GM23338 (cell line): ENCODE data around the gene TMPRSS13. TPM values are rescaled to one million over a fixed set of nuclear protein-coding genes. Genes with fewer than 3 reads are reported as not detected.

Experiments used
- ATAC-seq: fragments of 200-7000 bp; cut with Tn5 transposase; 3 replicates; pipeline ENCODE4 v1.9.1; 2020
- DNase-seq: peaks from one replicate; pipeline ENCODE4 v3.0.0-alpha.2; 2015; ENCODE audit warnings: low spot score
- H2AFZ ChIP-seq: fragments of 200-600 bp; sonication (generic); 2 replicates; pipeline ENCODE4 v1.8.0; 2016; ENCODE audit warnings: antibody characterized with exemption, mild to moderate bottlenecking, moderate library complexity
- H3F3A ChIP-seq: fragments of 200-600 bp; sonication (generic); replicated peaks from 2 replicates; pipeline ENCODE4 v1.8.0; 2017; ENCODE audit warnings: antibody characterized with exemption, mixed run types, low read depth
- H3K27ac ChIP-seq: fragments of 200-600 bp; sonication (generic); 2 replicates; pipeline ENCODE4 v1.6.1; 2016; ENCODE audit warnings: low read depth
- H3K27me3 ChIP-seq: fragments of 200-600 bp; sonication (generic); 2 replicates; pipeline ENCODE4 v1.8.0; 2016; ENCODE audit warnings: mild to moderate bottlenecking, mixed run types, moderate library complexity; ENCODE audit not compliant: insufficient read depth
- H3K36me3 ChIP-seq: fragments of 200-600 bp; sonication (generic); 2 replicates; pipeline ENCODE4 v1.8.0; 2016; ENCODE audit warnings: mild to moderate bottlenecking; ENCODE audit not compliant: insufficient read depth
- H3K4me1 ChIP-seq: fragments of 200-600 bp; sonication (generic); 2 replicates; pipeline ENCODE4 v1.8.0; 2016; ENCODE audit warnings: mild to moderate bottlenecking, moderate library complexity; ENCODE audit not compliant: insufficient read depth
- H3K4me2 ChIP-seq: fragments of 200-600 bp; sonication (generic); 2 replicates; pipeline ENCODE4 v1.7.1; 2017; ENCODE audit warnings: mixed run types
- H3K4me3 ChIP-seq: fragments of 200-600 bp; sonication (generic); 2 replicates; pipeline ENCODE4 v1.6.1; 2016; ENCODE audit warnings: mixed run types
- H3K79me2 ChIP-seq: fragments of 200-600 bp; sonication (generic); replicated peaks from 2 replicates; pipeline ENCODE4 v1.8.0; 2017; ENCODE audit warnings: mild to moderate bottlenecking; ENCODE audit not compliant: insufficient read depth
- H3K9me2 ChIP-seq: fragments of 200-600 bp; sonication (generic); 2 replicates; pipeline ENCODE4 v1.8.0; 2017; ENCODE audit not compliant: insufficient read depth
- H4K20me1 ChIP-seq: fragments of 200-600 bp; sonication (generic); replicated peaks from 2 replicates; pipeline ENCODE4 v1.8.0; 2017; ENCODE audit warnings: mild to moderate bottlenecking; ENCODE audit not compliant: insufficient read depth
- H3K27ac Mint-ChIP-seq: 2 replicates; pipeline ENCODE4 v1.8.0; 2020; ENCODE audit warnings: inconsistent platforms, mild to moderate bottlenecking, moderate library complexity, mixed read lengths
- H3K27me3 Mint-ChIP-seq: 3 replicates; pipeline ENCODE4 v1.8.0; 2022; ENCODE audit warnings: low read depth, mild to moderate bottlenecking, moderate library complexity, mixed read lengths, inconsistent platforms; ENCODE audit not compliant: insufficient read depth, poor library complexity
- H3K36me3 Mint-ChIP-seq: 3 replicates; pipeline ENCODE4 v1.8.0; 2021; ENCODE audit warnings: low read depth, mild to moderate bottlenecking, inconsistent platforms, moderate library complexity, mixed read lengths
- H3K4me1 Mint-ChIP-seq: 3 replicates; pipeline ENCODE4 v1.8.0; 2020; ENCODE audit warnings: mild to moderate bottlenecking, inconsistent platforms, mixed read lengths
- H3K4me3 Mint-ChIP-seq: 3 replicates; pipeline ENCODE4 v1.8.0; 2021; ENCODE audit warnings: moderate library complexity, mild to moderate bottlenecking, inconsistent platforms, mixed read lengths
- H3K9me3 Mint-ChIP-seq: 3 replicates; pipeline ENCODE4 v1.8.0; 2020; ENCODE audit warnings: moderate library complexity, mild to moderate bottlenecking, inconsistent platforms, mixed read lengths
- CREB1 ChIP-seq: fragments of 250-450 bp; sonication (Bioruptor Pico); IDR thresholded peaks from 2 replicates; pipeline ENCODE4 v1.5.0; 2020; ENCODE audit warnings: low read depth, mild to moderate bottlenecking, moderate library complexity
- EZH2 ChIP-seq: fragments of 200-600 bp; sonication (generic); IDR thresholded peaks from one replicate; pipeline ENCODE4 v1.8.0; 2017; ENCODE audit warnings: antibody characterized with exemption, mild to moderate bottlenecking, low read depth; ENCODE audit not compliant: unreplicated experiment
- EZH2phosphoT487 ChIP-seq: fragments of 200-600 bp; sonication (generic); IDR thresholded peaks from one replicate; pipeline ENCODE4 v1.8.1; 2018; ENCODE audit warnings: antibody characterized with exemption; ENCODE audit not compliant: unreplicated experiment
- JUNB ChIP-seq: IDR thresholded peaks from one replicate; pipeline ENCODE4 v1.6.1; 2016; ENCODE audit warnings: antibody characterized with exemption; ENCODE audit not compliant: unreplicated experiment
- NANOG ChIP-seq: IDR thresholded peaks from 2 replicates; pipeline ENCODE4 v1.6.1; 2016; ENCODE audit warnings: antibody characterized with exemption, borderline replicate concordance
- POLR2AphosphoS5 ChIP-seq: IDR thresholded peaks from 2 replicates; pipeline ENCODE4 v1.6.1; 2016; ENCODE audit warnings: antibody characterized with exemption, low read depth
- STAT1 ChIP-seq: IDR thresholded peaks from one replicate; pipeline ENCODE4 v1.6.1; 2016; ENCODE audit warnings: antibody characterized with exemption; ENCODE audit not compliant: unreplicated experiment
- ZNF114 ChIP-seq: fragments of 250-450 bp; sonication (Bioruptor Pico); IDR thresholded peaks from 2 replicates; pipeline ENCODE4 v1.5.0; 2020; ENCODE audit warnings: mild to moderate bottlenecking, moderate library complexity
- ZNF331 ChIP-seq: fragments of 250-450 bp; sonication (Bioruptor Pico); IDR thresholded peaks from 2 replicates; pipeline ENCODE4 v1.5.0; 2020; ENCODE audit warnings: low read depth, mild to moderate bottlenecking, moderate library complexity
- polyA plus RNA-seq: library from polyadenylated mRNA; unstranded; fragments of >200 nt; fragmentation: Nextera tagmentation; extraction: Ambion mirVana; gene quantifications from 2 replicates; pipeline ENCODE4 v1.2.1, GENCODE V29; 2016
- total RNA-seq: library from RNA; depleted of rRNA; stranded (reverse); fragments of >200 nt; shearing (Covaris generic); gene quantifications from 2 replicates; pipeline ENCODE4 v1.2.3, GENCODE V29; 2014
- TF ChIP-seq, protein P1 (sequence below): IDR thresholded peaks from 2 replicates; pipeline ENCODE4 v1.6.1; 2016; ENCODE audit warnings: antibody characterized with exemption
- TF ChIP-seq, protein P2 (sequence below), 2 experiments: fragments of 200-600 bp in 1 of 2; sonication (generic) in 1 of 2; conservative IDR thresholded peaks; 2 replicates each; pipeline versions ENCODE4 v1.5.1 to v1.6.1; 2016 to 2017; ENCODE audit warnings: antibody characterized with exemption in 2 of 2, low read depth in 2 of 2, mild to moderate bottlenecking in 2 of 2, moderate library complexity in 1 of 2
- TF ChIP-seq, protein P3 (sequence below): fragments of 250-450 bp; sonication (Bioruptor Pico); IDR thresholded peaks from 2 replicates; pipeline ENCODE4 v1.5.0; 2020; ENCODE audit warnings: mild to moderate bottlenecking, moderate library complexity
- TF ChIP-seq, protein P4 (sequence below): IDR thresholded peaks from one replicate; pipeline ENCODE4 v1.6.1; 2018; ENCODE audit warnings: antibody characterized with exemption; ENCODE audit not compliant: unreplicated experiment

Gene TMPRSS13
- total and polyA plus RNA-seq, 2 experiments from 2014 or later: 0.31 TPM; not detected in 1

DNA sequence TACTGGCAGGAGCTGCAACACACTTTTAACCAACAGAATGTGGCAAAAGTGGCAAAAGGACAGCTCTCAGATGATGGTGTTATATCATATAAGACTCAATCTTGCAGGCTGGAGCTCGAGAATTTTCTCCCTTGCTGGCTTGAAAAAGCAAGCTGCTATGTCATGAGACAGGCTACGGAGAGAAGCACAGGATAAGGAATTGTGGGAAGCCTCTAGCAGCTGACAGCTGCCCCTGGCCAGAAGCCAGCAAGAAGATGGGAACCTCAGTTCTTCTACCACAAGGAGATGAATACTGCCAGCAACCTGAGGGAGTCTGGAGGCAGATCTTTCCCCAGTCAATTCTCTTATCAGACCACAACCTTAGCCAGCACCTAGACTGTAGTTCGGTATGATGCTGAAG, 77.3 kb downstream of the TMPRSS13 start:
- Mint-ChIP-seq H3K4me1 (peaks cover 23% of the 10 kb centered on the region), H3K27me3 (peaks cover 2% of the 10 kb centered on the region), H3K36me3 (peaks cover 13% of the 10 kb centered on the region), H3K4me3 (no peak overlapping the region), H3K9me3 (peaks cover 9% of the 10 kb centered on the region; the same call in 2 of the 3 replicates), H3K27ac (no peak overlapping the region)
- TF ChIP-seq EZH2phosphoT487 (no peak), STAT1 (no peak), EZH2 (no peak), ZNF114 (no peak), JUNB (no peak), ZNF331 (CRISPR knock-in tag) (no peak), CREB1 (no peak), NANOG (no peak), POLR2AphosphoS5 (no peak)
- TF ChIP-seq, protein P1, sequence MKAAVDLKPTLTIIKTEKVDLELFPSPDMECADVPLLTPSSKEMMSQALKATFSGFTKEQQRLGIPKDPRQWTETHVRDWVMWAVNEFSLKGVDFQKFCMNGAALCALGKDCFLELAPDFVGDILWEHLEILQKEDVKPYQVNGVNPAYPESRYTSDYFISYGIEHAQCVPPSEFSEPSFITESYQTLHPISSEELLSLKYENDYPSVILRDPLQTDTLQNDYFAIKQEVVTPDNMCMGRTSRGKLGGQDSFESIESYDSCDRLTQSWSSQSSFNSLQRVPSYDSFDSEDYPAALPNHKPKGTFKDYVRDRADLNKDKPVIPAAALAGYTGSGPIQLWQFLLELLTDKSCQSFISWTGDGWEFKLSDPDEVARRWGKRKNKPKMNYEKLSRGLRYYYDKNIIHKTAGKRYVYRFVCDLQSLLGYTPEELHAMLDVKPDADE: no peak
- TF ChIP-seq, protein P2, sequence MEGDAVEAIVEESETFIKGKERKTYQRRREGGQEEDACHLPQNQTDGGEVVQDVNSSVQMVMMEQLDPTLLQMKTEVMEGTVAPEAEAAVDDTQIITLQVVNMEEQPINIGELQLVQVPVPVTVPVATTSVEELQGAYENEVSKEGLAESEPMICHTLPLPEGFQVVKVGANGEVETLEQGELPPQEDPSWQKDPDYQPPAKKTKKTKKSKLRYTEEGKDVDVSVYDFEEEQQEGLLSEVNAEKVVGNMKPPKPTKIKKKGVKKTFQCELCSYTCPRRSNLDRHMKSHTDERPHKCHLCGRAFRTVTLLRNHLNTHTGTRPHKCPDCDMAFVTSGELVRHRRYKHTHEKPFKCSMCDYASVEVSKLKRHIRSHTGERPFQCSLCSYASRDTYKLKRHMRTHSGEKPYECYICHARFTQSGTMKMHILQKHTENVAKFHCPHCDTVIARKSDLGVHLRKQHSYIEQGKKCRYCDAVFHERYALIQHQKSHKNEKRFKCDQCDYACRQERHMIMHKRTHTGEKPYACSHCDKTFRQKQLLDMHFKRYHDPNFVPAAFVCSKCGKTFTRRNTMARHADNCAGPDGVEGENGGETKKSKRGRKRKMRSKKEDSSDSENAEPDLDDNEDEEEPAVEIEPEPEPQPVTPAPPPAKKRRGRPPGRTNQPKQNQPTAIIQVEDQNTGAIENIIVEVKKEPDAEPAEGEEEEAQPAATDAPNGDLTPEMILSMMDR (conservative IDR thresholded peaks at IDR 0.05; ENCODE audit: low read depth in 2 of 2): no peak
- TF ChIP-seq, protein P3, sequence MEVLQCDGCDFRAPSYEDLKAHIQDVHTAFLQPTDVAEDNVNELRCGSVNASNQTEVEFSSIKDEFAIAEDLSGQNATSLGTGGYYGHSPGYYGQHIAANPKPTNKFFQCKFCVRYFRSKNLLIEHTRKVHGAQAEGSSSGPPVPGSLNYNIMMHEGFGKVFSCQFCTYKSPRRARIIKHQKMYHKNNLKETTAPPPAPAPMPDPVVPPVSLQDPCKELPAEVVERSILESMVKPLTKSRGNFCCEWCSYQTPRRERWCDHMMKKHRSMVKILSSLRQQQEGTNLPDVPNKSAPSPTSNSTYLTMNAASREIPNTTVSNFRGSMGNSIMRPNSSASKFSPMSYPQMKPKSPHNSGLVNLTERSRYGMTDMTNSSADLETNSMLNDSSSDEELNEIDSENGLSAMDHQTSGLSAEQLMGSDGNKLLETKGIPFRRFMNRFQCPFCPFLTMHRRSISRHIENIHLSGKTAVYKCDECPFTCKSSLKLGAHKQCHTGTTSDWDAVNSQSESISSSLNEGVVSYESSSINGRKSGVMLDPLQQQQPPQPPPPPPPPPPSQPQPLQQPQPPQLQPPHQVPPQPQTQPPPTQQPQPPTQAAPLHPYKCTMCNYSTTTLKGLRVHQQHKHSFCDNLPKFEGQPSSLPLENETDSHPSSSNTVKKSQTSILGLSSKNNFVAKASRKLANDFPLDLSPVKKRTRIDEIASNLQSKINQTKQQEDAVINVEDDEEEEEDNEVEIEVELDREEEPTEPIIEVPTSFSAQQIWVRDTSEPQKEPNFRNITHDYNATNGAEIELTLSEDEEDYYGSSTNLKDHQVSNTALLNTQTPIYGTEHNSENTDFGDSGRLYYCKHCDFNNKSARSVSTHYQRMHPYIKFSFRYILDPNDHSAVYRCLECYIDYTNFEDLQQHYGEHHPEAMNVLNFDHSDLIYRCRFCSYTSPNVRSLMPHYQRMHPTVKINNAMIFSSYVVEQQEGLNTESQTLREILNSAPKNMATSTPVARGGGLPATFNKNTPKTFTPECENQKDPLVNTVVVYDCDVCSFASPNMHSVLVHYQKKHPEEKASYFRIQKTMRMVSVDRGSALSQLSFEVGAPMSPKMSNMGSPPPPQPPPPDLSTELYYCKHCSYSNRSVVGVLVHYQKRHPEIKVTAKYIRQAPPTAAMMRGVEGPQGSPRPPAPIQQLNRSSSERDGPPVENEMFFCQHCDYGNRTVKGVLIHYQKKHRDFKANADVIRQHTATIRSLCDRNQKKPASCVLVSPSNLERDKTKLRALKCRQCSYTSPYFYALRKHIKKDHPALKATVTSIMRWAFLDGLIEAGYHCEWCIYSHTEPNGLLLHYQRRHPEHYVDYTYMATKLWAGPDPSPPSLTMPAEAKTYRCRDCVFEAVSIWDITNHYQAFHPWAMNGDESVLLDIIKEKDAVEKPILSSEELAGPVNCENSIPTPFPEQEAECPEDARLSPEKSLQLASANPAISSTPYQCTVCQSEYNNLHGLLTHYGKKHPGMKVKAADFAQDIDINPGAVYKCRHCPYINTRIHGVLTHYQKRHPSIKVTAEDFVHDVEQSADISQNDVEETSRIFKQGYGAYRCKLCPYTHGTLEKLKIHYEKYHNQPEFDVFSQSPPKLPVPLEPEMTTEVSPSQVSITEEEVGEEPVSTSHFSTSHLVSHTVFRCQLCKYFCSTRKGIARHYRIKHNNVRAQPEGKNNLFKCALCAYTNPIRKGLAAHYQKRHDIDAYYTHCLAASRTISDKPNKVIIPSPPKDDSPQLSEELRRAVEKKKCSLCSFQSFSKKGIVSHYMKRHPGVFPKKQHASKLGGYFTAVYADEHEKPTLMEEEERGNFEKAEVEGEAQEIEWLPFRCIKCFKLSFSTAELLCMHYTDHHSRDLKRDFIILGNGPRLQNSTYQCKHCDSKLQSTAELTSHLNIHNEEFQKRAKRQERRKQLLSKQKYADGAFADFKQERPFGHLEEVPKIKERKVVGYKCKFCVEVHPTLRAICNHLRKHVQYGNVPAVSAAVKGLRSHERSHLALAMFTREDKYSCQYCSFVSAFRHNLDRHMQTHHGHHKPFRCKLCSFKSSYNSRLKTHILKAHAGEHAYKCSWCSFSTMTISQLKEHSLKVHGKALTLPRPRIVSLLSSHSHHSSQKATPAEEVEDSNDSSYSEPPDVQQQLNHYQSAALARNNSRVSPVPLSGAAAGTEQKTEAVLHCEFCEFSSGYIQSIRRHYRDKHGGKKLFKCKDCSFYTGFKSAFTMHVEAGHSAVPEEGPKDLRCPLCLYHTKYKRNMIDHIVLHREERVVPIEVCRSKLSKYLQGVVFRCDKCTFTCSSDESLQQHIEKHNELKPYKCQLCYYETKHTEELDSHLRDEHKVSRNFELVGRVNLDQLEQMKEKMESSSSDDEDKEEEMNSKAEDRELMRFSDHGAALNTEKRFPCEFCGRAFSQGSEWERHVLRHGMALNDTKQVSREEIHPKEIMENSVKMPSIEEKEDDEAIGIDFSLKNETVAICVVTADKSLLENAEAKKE: no peak
- TF ChIP-seq, protein P4, sequence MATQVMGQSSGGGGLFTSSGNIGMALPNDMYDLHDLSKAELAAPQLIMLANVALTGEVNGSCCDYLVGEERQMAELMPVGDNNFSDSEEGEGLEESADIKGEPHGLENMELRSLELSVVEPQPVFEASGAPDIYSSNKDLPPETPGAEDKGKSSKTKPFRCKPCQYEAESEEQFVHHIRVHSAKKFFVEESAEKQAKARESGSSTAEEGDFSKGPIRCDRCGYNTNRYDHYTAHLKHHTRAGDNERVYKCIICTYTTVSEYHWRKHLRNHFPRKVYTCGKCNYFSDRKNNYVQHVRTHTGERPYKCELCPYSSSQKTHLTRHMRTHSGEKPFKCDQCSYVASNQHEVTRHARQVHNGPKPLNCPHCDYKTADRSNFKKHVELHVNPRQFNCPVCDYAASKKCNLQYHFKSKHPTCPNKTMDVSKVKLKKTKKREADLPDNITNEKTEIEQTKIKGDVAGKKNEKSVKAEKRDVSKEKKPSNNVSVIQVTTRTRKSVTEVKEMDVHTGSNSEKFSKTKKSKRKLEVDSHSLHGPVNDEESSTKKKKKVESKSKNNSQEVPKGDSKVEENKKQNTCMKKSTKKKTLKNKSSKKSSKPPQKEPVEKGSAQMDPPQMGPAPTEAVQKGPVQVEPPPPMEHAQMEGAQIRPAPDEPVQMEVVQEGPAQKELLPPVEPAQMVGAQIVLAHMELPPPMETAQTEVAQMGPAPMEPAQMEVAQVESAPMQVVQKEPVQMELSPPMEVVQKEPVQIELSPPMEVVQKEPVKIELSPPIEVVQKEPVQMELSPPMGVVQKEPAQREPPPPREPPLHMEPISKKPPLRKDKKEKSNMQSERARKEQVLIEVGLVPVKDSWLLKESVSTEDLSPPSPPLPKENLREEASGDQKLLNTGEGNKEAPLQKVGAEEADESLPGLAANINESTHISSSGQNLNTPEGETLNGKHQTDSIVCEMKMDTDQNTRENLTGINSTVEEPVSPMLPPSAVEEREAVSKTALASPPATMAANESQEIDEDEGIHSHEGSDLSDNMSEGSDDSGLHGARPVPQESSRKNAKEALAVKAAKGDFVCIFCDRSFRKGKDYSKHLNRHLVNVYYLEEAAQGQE: no peak
- H3K27me3 ChIP-seq: no peaks in the 10 kb centered on the region
- H2AFZ ChIP-seq: no peak overlapping the region
- ATAC-seq (no peak), DNase-seq (no peak)
- H3K4me2 ChIP-seq: no peak overlapping the region
- H3K9me2 ChIP-seq: no peaks in the 10 kb centered on the region
- H3K4me1 ChIP-seq: no peaks in the 10 kb centered on the region
- H3K36me3 ChIP-seq: no peaks in the 10 kb centered on the region
- H3K27ac ChIP-seq: no peak overlapping the region
- no peaks in the 10 kb centered on the region for H3K79me2 ChIP-seq
- H4K20me1 ChIP-seq: no peaks in the 10 kb centered on the region; the same call in 1 of the 2 replicates
- no peaks in the 10 kb centered on the region for H3F3A ChIP-seq
- no peak overlapping the region for H3K4me3 ChIP-seq
